Measurements from ENCODE around the gene CCDC60. TPM values are rescaled to one million over a fixed set of nuclear protein-coding genes. Genes with fewer than 3 reads are reported as not detected.

The CCDC60 gene
- total RNA-seq, 1 donor from 2014 or later, result not detected

- DNase-seq (ENCODE audit: low spot score), result no peak
Measured at GRCh38 chr12:119444462-119445044, 110.0 kb downstream of the CCDC60 start.

GRCh38 chr12:119446459-119446858, 111.9 kb downstream of the CCDC60 start:
- no peak for DNase-seq (ENCODE audit: low spot score)

- no peak for DNase-seq (ENCODE audit: low spot score)
Measured at GRCh38 chr12:119447126-119447525, 112.6 kb downstream of the CCDC60 start.

GRCh38 chr12:119447618-119448017, 113.1 kb downstream of the CCDC60 start:
- DNase-seq (ENCODE audit: low spot score), result no peak

GRCh38 chr12:119448611-119449131, 114.1 kb downstream of the CCDC60 start:
- DNase-seq (ENCODE audit: low spot score), result no peak

- DNase-seq (ENCODE audit: low spot score), result no peak
Measured at GRCh38 chr12:119450771-119451170, 116.2 kb downstream of the CCDC60 start.

GRCh38 chr12:119456824-119457223, 122.3 kb downstream of the CCDC60 start:
- DNase-seq (ENCODE audit: low spot score), result no peak

- no peak for DNase-seq (ENCODE audit: low spot score)
Measured at GRCh38 chr12:119457271-119457670, 122.7 kb downstream of the CCDC60 start.

- no peak for DNase-seq (ENCODE audit: low spot score)
Measured at GRCh38 chr12:119459481-119459880, 125.0 kb downstream of the CCDC60 start.

GRCh38 chr12:119460876-119461275, 126.3 kb downstream of the CCDC60 start:
- DNase-seq (ENCODE audit: low spot score), result no peak

- no peak for DNase-seq (ENCODE audit: low spot score)
Measured at GRCh38 chr12:119461636-119462214, 127.2 kb downstream of the CCDC60 start.

- no peak for DNase-seq (ENCODE audit: low spot score)
Measured at GRCh38 chr12:119463211-119463926, 128.8 kb downstream of the CCDC60 start.

- DNase-seq (ENCODE audit: low spot score), result no peak
Measured at GRCh38 chr12:119468296-119468695, 133.8 kb downstream of the CCDC60 start.

GRCh38 chr12:119475650-119476049, 141.1 kb downstream of the CCDC60 start:
- DNase-seq (ENCODE audit: low spot score), result no peak

- DNase-seq (ENCODE audit: low spot score), result no peak
Measured at GRCh38 chr12:119476951-119477350, 142.4 kb downstream of the CCDC60 start.

- no peak for DNase-seq (ENCODE audit: low spot score)
Measured at GRCh38 chr12:119479121-119479561, 144.6 kb downstream of the CCDC60 start.

- DNase-seq (ENCODE audit: low spot score), result no peak
Measured at GRCh38 chr12:119480551-119480950, 146.0 kb downstream of the CCDC60 start.

- no peak for DNase-seq (ENCODE audit: low spot score)
Measured at GRCh38 chr12:119486599-119487154, 152.1 kb downstream of the CCDC60 start.

GRCh38 chr12:119491814-119492213, 157.3 kb downstream of the CCDC60 start:
- no peak for DNase-seq (ENCODE audit: low spot score)

GRCh38 chr12:119500209-119500608, 165.7 kb downstream of the CCDC60 start:
- DNase-seq (ENCODE audit: low spot score), result no peak

GRCh38 chr12:119501052-119501451, 166.5 kb downstream of the CCDC60 start:
- no peak for DNase-seq (ENCODE audit: low spot score)

- DNase-seq (ENCODE audit: low spot score), result no peak
Measured at GRCh38 chr12:119505001-119505400, 170.5 kb downstream of the CCDC60 start.

All from mesenteric fat pad (tissue), 1 donor.